Neuronal stem cell (in vitro differentiated cells): ENCODE measurements around the gene FIBP. TPM values are rescaled to one million over a fixed set of nuclear protein-coding genes. Genes with fewer than 3 reads are reported as not detected.

ENCODE experiments used
- DNase-seq: peaks from one replicate; pipeline ENCODE4 v3.0.0-alpha.2; 2013; ENCODE audit warnings: low spot score
- H2AFZ ChIP-seq: one replicate; pipeline ENCODE4 v1.6.1; 2013; ENCODE audit warnings: mild to moderate bottlenecking, low read length, inconsistent platforms
- H2AK5ac ChIP-seq: 2 replicates; pipeline ENCODE4 v1.6.1; 2013; ENCODE audit warnings: low read depth, mild to moderate bottlenecking, inconsistent platforms, low read length, moderate library complexity, mixed read lengths
- H2BK120ac ChIP-seq: 2 replicates; pipeline ENCODE4 v1.6.1; 2013; ENCODE audit warnings: low read depth, mild to moderate bottlenecking, inconsistent platforms, low read length, moderate library complexity, mixed read lengths
- H2BK12ac ChIP-seq: one replicate; pipeline ENCODE4 v1.6.1; 2013; ENCODE audit warnings: low read length, inconsistent platforms
- H2BK15ac ChIP-seq: 2 replicates; pipeline ENCODE4 v1.6.1; 2013; ENCODE audit warnings: mild to moderate bottlenecking, low read length, inconsistent platforms, mixed read lengths
- H2BK5ac ChIP-seq: one replicate; pipeline ENCODE4 v1.6.1; 2013; ENCODE audit warnings: inconsistent platforms, mild to moderate bottlenecking, low read length, moderate library complexity
- H3K14ac ChIP-seq: one replicate; pipeline ENCODE4 v1.6.1; 2013; ENCODE audit warnings: low read length, inconsistent platforms
- H3K18ac ChIP-seq: 2 replicates; pipeline ENCODE4 v1.6.1; 2013; ENCODE audit warnings: low read length, inconsistent platforms
- H3K23ac ChIP-seq: 2 replicates; pipeline ENCODE4 v1.6.1; 2013; ENCODE audit warnings: low read depth, mild to moderate bottlenecking, mixed read lengths, low read length, inconsistent platforms; ENCODE audit not compliant: poor library complexity
- H3K27ac ChIP-seq: replicated peaks from 3 replicates; pipeline ENCODE4 v1.5.1; 2013; ENCODE audit warnings: low read length, inconsistent platforms
- H3K27me3 ChIP-seq, 3 experiments: 2 replicates each; pipeline ENCODE4 v1.6.1; 2013; ENCODE audit warnings: low read length in 3 of 3, mild to moderate bottlenecking in 2 of 3, inconsistent platforms in 1 of 3, low read depth in 1 of 3, mixed read lengths in 1 of 3, moderate library complexity in 1 of 3; ENCODE audit not compliant: control insufficient read depth in 3 of 3, insufficient read depth in 3 of 3
- H3K36me3 ChIP-seq, 2 donors: replicated peaks in 1 of 2; 2 replicates each; pipeline ENCODE4 v1.6.1; 2013; ENCODE audit warnings: low read length in 2 of 2; ENCODE audit not compliant: control insufficient read depth in 2 of 2, insufficient read depth in 2 of 2
- H3K4ac ChIP-seq: 2 replicates; pipeline ENCODE4 v1.6.1; 2013; ENCODE audit warnings: inconsistent platforms, mild to moderate bottlenecking, low read length, moderate library complexity
- H3K4me1 ChIP-seq, 2 donors: 1 replicate in 1 of 2; 2 replicates in 1 of 2; pipeline ENCODE4 v1.6.1; 2013; ENCODE audit warnings: low read length in 2 of 2, low read depth in 1 of 2; ENCODE audit not compliant: control insufficient read depth in 2 of 2, insufficient read depth in 1 of 2
- H3K4me2 ChIP-seq: one replicate; pipeline ENCODE4 v1.6.1; 2013; ENCODE audit warnings: mild to moderate bottlenecking, low read length, inconsistent platforms; ENCODE audit not compliant: insufficient read depth, poor library complexity, severe bottlenecking
- H3K4me3 ChIP-seq, 2 donors: 2 replicates each; pipeline ENCODE4 v1.5.1; 2013; ENCODE audit warnings: low read length in 2 of 2, mild to moderate bottlenecking in 2 of 2, inconsistent platforms in 1 of 2, moderate library complexity in 1 of 2
- H3K79me1 ChIP-seq: one replicate; pipeline ENCODE4 v1.6.1; 2013; ENCODE audit warnings: low read depth, mild to moderate bottlenecking, inconsistent platforms, low read length, moderate library complexity
- H3K9ac ChIP-seq: one replicate; pipeline ENCODE4 v1.6.1; 2013; ENCODE audit warnings: mild to moderate bottlenecking, low read depth, low read length, inconsistent platforms; ENCODE audit not compliant: poor library complexity
- H3K9me3 ChIP-seq, 2 donors: replicated peaks in 1 of 2; 2 replicates each; pipeline versions ENCODE3 to v1.6.1; 2013; ENCODE audit warnings: low read length in 2 of 2, mild to moderate bottlenecking in 2 of 2, inconsistent platforms in 1 of 2, low read depth in 1 of 2, mixed read lengths in 1 of 2, moderate library complexity in 1 of 2; ENCODE audit not compliant: control insufficient read depth in 2 of 2, insufficient read depth in 1 of 2
- H4K8ac ChIP-seq: one replicate; pipeline ENCODE4 v1.6.1; 2013; ENCODE audit warnings: low read depth, mild to moderate bottlenecking, inconsistent platforms, low read length, moderate library complexity
- H4K91ac ChIP-seq: one replicate; pipeline ENCODE4 v1.6.1; 2013; ENCODE audit warnings: low read length, low read depth, mild to moderate bottlenecking, inconsistent platforms; ENCODE audit not compliant: poor library complexity
- WGBS, 2 donors: extraction: QIAGEN DNeasy Blood & Tissue Kit; methylation state at CpG; one replicate each; pipeline ENCODE4 v1.1.7; 2013; ENCODE audit warnings: missing lambda C conversion rate in 2 of 2, mixed read lengths in 1 of 2; ENCODE audit not compliant: insufficient read length in 2 of 2, insufficient replicate concordance in 1 of 2; ENCODE audit errors: extremely low coverage in 2 of 2; 5-methylcytosine and 5-hydroxymethylcytosine counted together
- polyA plus RNA-seq, 2 experiments: library from polyadenylated mRNA; stranded (reverse); fragments of 200-250 nt; gene quantifications; one replicate each; pipeline ENCODE4 v1.2.3, GENCODE V29; 2013

The FIBP gene
- polyA plus RNA-seq (2013, experiment 1 of 2) = 53.9 TPM
- 51.6 TPM for polyA plus RNA-seq (2013, experiment 2 of 2)

DNA sequence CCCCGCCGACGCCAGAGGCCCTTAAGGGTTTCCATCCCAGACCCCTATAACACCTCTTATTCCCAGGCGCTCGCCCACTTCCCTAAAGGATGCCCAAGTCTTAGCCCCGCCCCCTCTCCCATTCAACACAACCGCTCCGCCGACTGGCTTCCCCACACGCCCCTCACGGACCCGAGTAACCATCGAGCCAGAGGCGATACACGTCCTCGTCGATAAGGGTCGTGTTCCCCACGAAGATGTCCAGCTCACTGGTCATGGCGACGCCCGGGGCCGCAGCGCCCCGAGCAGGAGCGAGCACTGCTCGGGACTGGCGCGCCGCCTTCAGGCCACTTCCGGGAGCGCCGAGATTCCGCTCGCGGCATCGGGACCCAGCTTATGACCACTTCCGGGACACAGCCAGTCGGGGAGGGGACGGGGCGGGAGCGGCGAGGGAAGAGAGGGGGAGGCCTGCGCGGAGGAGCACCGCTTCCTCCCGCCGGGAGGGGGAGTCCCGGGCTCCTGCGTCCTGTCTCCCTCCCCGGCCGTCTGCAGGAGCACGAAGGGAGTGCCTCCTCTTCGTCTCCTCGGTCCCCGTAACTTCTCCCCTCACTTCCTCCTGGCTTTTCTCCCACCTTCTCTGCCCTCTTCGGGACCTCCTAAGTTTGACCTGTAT, at the start of gene FIBP:
FIBP (minus strand) TSS at position 309 of the 652 bp plus-strand sequence; CDS start at position 256, 53 bp downstream.
- H3K18ac ChIP-seq = peak within 1 kb of the TSS; percentile 97
- H2AFZ ChIP-seq = peak within 1 kb of the TSS; percentile 94
- no peak within 1 kb of the TSS for H4K91ac ChIP-seq
- H3K27ac ChIP-seq = peak within 1 kb of the TSS; percentile 95
- no peak within 1 kb of the TSS for H2BK12ac ChIP-seq
- H3K79me1 ChIP-seq = peaks cover 3% of the 10 kb centered on the region
- peak within 1 kb of the TSS; percentile 95 for H3K9ac ChIP-seq
- H2BK15ac ChIP-seq = peak within 1 kb of the TSS; percentile 40
- peaks cover 24 to 29% of the 10 kb centered on the region in 2 donors for H3K4me1 ChIP-seq
- DNase-seq = peak; percentile 97
- H3K4me2 ChIP-seq = peak within 1 kb of the TSS; percentile 97
- H2AK5ac ChIP-seq = peak within 1 kb of the TSS; percentile 36
- H3K4me3 ChIP-seq = peak within 1 kb of the TSS; percentile 93 to 95
- H3K36me3 ChIP-seq = peaks cover 26 to 36% of the 10 kb centered on the region in 2 donors
- peak within 1 kb of the TSS; percentile 99 for H3K23ac ChIP-seq
- H2BK120ac ChIP-seq = no peak within 1 kb of the TSS
- WGBS, 2 donors = no CpG with 5 or more reads among the region's 57 CpGs
- peak within 1 kb of the TSS; percentile 1 for H3K14ac ChIP-seq
- no peaks in the 10 kb centered on the region for H3K9me3 ChIP-seq
- H3K4ac ChIP-seq = peak within 1 kb of the TSS; percentile 8
- H4K8ac ChIP-seq = no peak within 1 kb of the TSS
- peak within 1 kb of the TSS; percentile 96 for H2BK5ac ChIP-seq
- peaks cover 0 to 15% (median 0%) of the 10 kb centered on the region in 3 experiments for H3K27me3 ChIP-seq

DNA sequence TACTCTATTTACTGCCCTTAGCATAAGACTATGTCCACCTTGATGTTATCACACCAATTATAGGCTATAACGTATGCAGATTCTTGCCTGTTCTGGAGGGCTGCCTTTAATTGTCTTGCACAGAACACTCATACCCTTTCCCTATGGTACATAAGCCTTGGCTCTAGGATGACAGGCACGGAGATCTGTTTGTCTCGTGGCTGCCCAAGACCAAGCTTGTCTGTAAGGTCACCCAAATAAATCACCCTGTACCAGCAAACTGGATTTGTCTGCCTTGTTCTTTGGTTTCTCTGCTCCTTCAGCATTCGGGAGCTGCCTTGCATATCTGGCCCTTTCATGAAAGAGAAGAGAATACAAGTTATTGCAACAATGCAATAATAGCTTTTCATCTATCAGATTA, 49.5 kb upstream of the FIBP start:
- Histone ChIP-seq H4K8ac (no peak overlapping the region), H3K4me3 (no peak overlapping the region), H2AFZ (peak overlapping the region; percentile 25), H4K91ac (no peak overlapping the region), H3K4ac (no peak overlapping the region), H3K23ac (no peak overlapping the region), H3K27me3 (no peaks in the 10 kb centered on the region), H3K4me2 (no peak overlapping the region), H2BK12ac (no peak overlapping the region), H3K27ac (no peak overlapping the region), H2BK5ac (no peak overlapping the region), H3K14ac (no peak overlapping the region), H2AK5ac (no peak overlapping the region), H3K79me1 (no peaks in the 10 kb centered on the region), H3K36me3 (no peaks in the 10 kb centered on the region), H2BK15ac (no peak overlapping the region), H3K9me3 (no peaks in the 10 kb centered on the region), H2BK120ac (no peak overlapping the region), H3K18ac (no peak overlapping the region), H3K4me1 (peaks cover 0 to 4% of the 10 kb centered on the region in 2 donors), H3K9ac (peak overlapping the region; percentile 21)
- WGBS, 2 donors = no CpG with 5 or more reads among the region's 4 CpGs
- no peak for DNase-seq

DNA sequence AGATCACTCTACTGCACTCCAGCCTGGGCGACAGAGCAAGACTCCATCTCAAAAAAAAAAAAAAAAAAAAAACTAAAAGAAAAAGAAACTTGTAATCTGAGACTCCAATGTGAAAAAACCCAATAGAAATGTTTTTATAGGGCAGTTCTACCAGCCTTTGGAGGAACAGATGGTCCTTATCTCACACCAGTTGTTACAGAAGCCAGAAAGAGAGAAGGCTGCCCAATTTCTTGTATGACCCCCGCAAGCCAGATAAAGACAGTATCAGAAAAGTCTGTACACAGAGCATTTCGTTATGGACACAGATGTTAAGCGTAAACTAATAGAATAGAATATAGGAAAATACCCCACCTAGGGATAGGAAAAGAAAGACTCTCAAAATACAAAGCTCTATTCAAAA, 45.7 kb upstream of the FIBP start:
- WGBS, 2 donors = no CpG with 5 or more reads among the region's 4 CpGs

DNA sequence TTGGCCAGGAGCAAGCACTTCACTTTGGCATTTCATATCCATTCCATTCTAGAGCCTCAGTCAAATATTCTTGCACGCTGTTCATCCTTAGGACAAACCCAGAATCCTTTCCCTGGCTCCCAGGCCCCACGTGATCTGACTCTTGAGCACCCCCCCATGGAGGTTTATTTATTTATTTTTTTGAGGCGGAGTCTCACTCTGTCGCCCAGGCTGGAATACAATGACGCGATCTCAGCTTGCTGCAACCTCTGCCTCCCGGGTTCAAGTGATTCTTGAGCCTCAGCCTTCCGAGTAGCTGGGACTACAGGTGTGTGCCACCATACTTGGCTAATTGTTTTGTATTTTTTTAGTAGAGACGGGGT, 44.3 kb upstream of the FIBP start:
- Histone ChIP-seq H3K23ac (no peak overlapping the region), H3K4me2 (no peak overlapping the region), H3K9me3 (no peaks in the 10 kb centered on the region), H3K36me3 (no peaks in the 10 kb centered on the region), H3K18ac (no peak overlapping the region), H3K4ac (no peak overlapping the region), H3K9ac (no peak overlapping the region), H3K4me1 (peaks cover 0 to 12% of the 10 kb centered on the region in 2 donors), H3K27me3 (no peaks in the 10 kb centered on the region), H4K91ac (no peak overlapping the region), H2BK12ac (no peak overlapping the region), H2BK120ac (no peak overlapping the region), H4K8ac (no peak overlapping the region), H3K79me1 (no peaks in the 10 kb centered on the region), H2AK5ac (no peak overlapping the region), H3K14ac (no peak overlapping the region), H2AFZ (peak overlapping the region; percentile 52), H3K27ac (no peak overlapping the region), H3K4me3 (no peak overlapping the region), H2BK15ac (no peak overlapping the region), H2BK5ac (no peak overlapping the region)
- WGBS, 2 donors = no CpG with 5 or more reads among the region's 9 CpGs
- no peak for DNase-seq

More for the DNA sequence above, 45.7 kb upstream of the FIBP start:
- no peak overlapping the region for H2BK12ac ChIP-seq
- H3K36me3 ChIP-seq = no peaks in the 10 kb centered on the region
- no peak overlapping the region for H3K14ac ChIP-seq
- peaks cover 0 to 11% of the 10 kb centered on the region in 2 donors for H3K4me1 ChIP-seq
- H3K4me3 ChIP-seq = no peak overlapping the region
- H3K4me2 ChIP-seq = no peak overlapping the region
- H2BK5ac ChIP-seq = no peak overlapping the region
- no peak overlapping the region for H3K27ac ChIP-seq
- H3K23ac ChIP-seq = no peak overlapping the region
- H3K18ac ChIP-seq = no peak overlapping the region
- H4K8ac ChIP-seq = no peak overlapping the region
- H2AFZ ChIP-seq = no peak overlapping the region
- no peak overlapping the region for H2BK15ac ChIP-seq
- H3K9me3 ChIP-seq = no peaks in the 10 kb centered on the region
- H3K79me1 ChIP-seq = no peaks in the 10 kb centered on the region
- H4K91ac ChIP-seq = no peak overlapping the region
- H3K27me3 ChIP-seq = no peaks in the 10 kb centered on the region
- DNase-seq = no peak
- H2BK120ac ChIP-seq = no peak overlapping the region
- no peak overlapping the region for H3K4ac ChIP-seq
- no peak overlapping the region for H3K9ac ChIP-seq
- no peak overlapping the region for H2AK5ac ChIP-seq
